A549 (cell line): ENCODE measurements around the gene NANOS2. TPM values are rescaled to one million over a fixed set of nuclear protein-coding genes. Genes with fewer than 3 reads are reported as not detected.
"Not testable (repeated sequence)": the region's sequence is repeated elsewhere in the genome, so short reads cannot be mapped to it uniquely, and the experiment has no call there.

Experiments used
- ATAC-seq, 2 experiments: fragments of 200-7000 bp in 1 of 2; fragments of >200 bp in 1 of 2; cut with Nextera tagmentation in 1 of 2; cut with Tn5 transposase in 1 of 2; 3 replicates each; pipeline versions ENCODE4 v1.8.0 to v1.9.1; 2018 to 2020; ENCODE audit warnings: mild to moderate bottlenecking in 1 of 2, moderate library complexity in 1 of 2
- CTCF ChIA-PET: fragments of 300-600 bp; sonication (Branson Sonifier 250); formaldehyde crosslinking; extraction: SDS; loops from one replicate; lab custom pipeline; 2021; ENCODE audit warnings: antibody characterized with exemption, inconsistent platforms; lab: Yijun Ruan, JAX
- POLR2A ChIA-PET: fragments of 350-600 bp; formaldehyde crosslinking; extraction: SDS; loops from one replicate; lab custom pipeline; 2021; ENCODE audit warnings: antibody characterized with exemption, inconsistent platforms; lab: Yijun Ruan, JAX
- DNase-seq, 2 experiments: peaks; one replicate each; pipeline versions ENCODE4 v3.0.0 to v3.0.0-alpha.2; 2011 to 2016; ENCODE audit warnings: low read depth in 1 of 2, low spot score in 1 of 2
- FAIRE-seq: peaks from 2 replicates; lab custom pipeline; 2011; peaks lifted over from hg19 to GRCh38; lab: Jason Lieb, UNC
- H3K27ac ChIP-seq, 2 experiments: fragments of >200 bp; sonication (Bioruptor Twin); formaldehyde crosslinking; 3 replicates each; pipeline ENCODE4 v1.5.1; 2016 to 2017
- H3K4me1 ChIP-seq: fragments of >200 bp; sonication (Bioruptor Twin); formaldehyde crosslinking; 3 replicates; pipeline ENCODE4 v1.6.1; 2016
- H3K4me2 ChIP-seq: fragments of >200 bp; sonication (Bioruptor Twin); formaldehyde crosslinking; 3 replicates; pipeline ENCODE4 v1.6.1; 2016
- H3K4me3 ChIP-seq: fragments of >200 bp; sonication (Bioruptor Twin); formaldehyde crosslinking; 3 replicates; pipeline ENCODE4 v1.5.1; 2016
- H3K9me3 ChIP-seq: fragments of >200 bp; sonication (Bioruptor Twin); formaldehyde crosslinking; 3 replicates; pipeline ENCODE4 v1.6.1; 2016
- CEBPB ChIP-seq, 2 experiments: fragments of >200 bp in 1 of 2; sonication (Bioruptor Twin) in 1 of 2; formaldehyde crosslinking in 1 of 2; IDR thresholded peaks; 2 replicates each; pipeline ENCODE4 v1.6.1; 2012 to 2016
- EP300 ChIP-seq, 2 experiments: fragments of >200 bp; sonication (Bioruptor Twin); formaldehyde crosslinking; IDR thresholded peaks; 2 replicates in 1 of 2; 3 replicates in 1 of 2; pipeline ENCODE4 v1.6.1; 2016 to 2017
- ESRRA ChIP-seq: fragments of 150-350 bp; IDR thresholded peaks from 2 replicates; pipeline ENCODE4 v1.6.1; 2014; ENCODE audit warnings: mild to moderate bottlenecking, low read length, borderline replicate concordance
- FOSB ChIP-seq: fragments of 250-450 bp; sonication (Bioruptor Pico); IDR thresholded peaks from 2 replicates; pipeline ENCODE4 v1.5.0; 2020; ENCODE audit warnings: mild to moderate bottlenecking, moderate library complexity
- HDAC2 ChIP-seq: fragments of 200-600 bp; sonication (generic); IDR thresholded peaks from 2 replicates; pipeline ENCODE4 v1.6.1; 2016
- HOXA7 ChIP-seq: fragments of 250-450 bp; sonication (Bioruptor Pico); IDR thresholded peaks from 2 replicates; pipeline ENCODE4 v1.5.0; 2020; ENCODE audit warnings: mild to moderate bottlenecking, moderate library complexity
- HOXB13 ChIP-seq: fragments of 250-450 bp; sonication (Bioruptor Pico); IDR thresholded peaks from 2 replicates; pipeline ENCODE4 v1.5.0; 2020; ENCODE audit warnings: low read depth, mild to moderate bottlenecking, moderate library complexity
- HOXB5 ChIP-seq: fragments of 250-450 bp; sonication (Bioruptor Pico); IDR thresholded peaks from 2 replicates; pipeline ENCODE4 v1.5.0; 2020; ENCODE audit warnings: mild to moderate bottlenecking, moderate library complexity
- JUN ChIP-seq, 2 experiments: fragments of >200 bp; sonication (Bioruptor Twin); formaldehyde crosslinking; IDR thresholded peaks; 2 replicates in 1 of 2; 3 replicates in 1 of 2; pipeline ENCODE4 v1.6.1; 2016 to 2017
- KDM5A ChIP-seq: fragments of 200-600 bp; sonication (generic); IDR thresholded peaks from 2 replicates; pipeline ENCODE4 v1.6.1; 2016; ENCODE audit warnings: antibody characterized with exemption, mild to moderate bottlenecking
- MAFK ChIP-seq: fragments of 450-650 bp; IDR thresholded peaks from 2 replicates; pipeline ENCODE4 v1.6.1; 2014; ENCODE audit not compliant: partially characterized antibody
- MYC ChIP-seq: IDR thresholded peaks from 2 replicates; pipeline ENCODE4 v1.6.1; 2012; ENCODE audit warnings: mild to moderate bottlenecking, inconsistent platforms, low read length, improper control_type of control experiment, borderline replicate concordance
- POLR2A ChIP-seq: IDR thresholded peaks from 2 replicates; pipeline ENCODE4 v1.6.1; 2012; ENCODE audit warnings: mild to moderate bottlenecking, low read length
- RCOR1 ChIP-seq: fragments of 150-350 bp; IDR thresholded peaks from 2 replicates; pipeline ENCODE4 v1.6.1; 2014; ENCODE audit warnings: antibody characterized with exemption, low read length, low read depth
- TP53 ChIP-seq: fragments of 250-450 bp; sonication (Bioruptor Pico); IDR thresholded peaks from 2 replicates; pipeline ENCODE4 v1.5.0; 2021; ENCODE audit warnings: mild to moderate bottlenecking, moderate library complexity
- ZSCAN20 ChIP-seq: fragments of 250-450 bp; sonication (Bioruptor Pico); IDR thresholded peaks from 2 replicates; pipeline ENCODE4 v1.8.0; 2022; ENCODE audit warnings: mild to moderate bottlenecking, moderate library complexity
- WGBS: methylation state at CpG from one replicate; pipeline ENCODE4 v1.1.6; 2017; ENCODE audit errors: missing lambda C conversion rate; 5-methylcytosine and 5-hydroxymethylcytosine counted together
- polyA plus RNA-seq, 4 experiments: library from polyadenylated mRNA; depleted of rRNA in 3 of 4; stranded (reverse); fragments of >200 nt; fragmentation: RNase III in 1 of 4; extraction: RNeasy Plus Mini Kit Qiagen cat#74134 plus additional on column Dnase treatment in 1 of 4; gene quantifications; 2 replicates in 3 of 4; 3 replicates in 1 of 4; pipeline ENCODE4 v1.2.3, GENCODE V29; 2011 to 2017
- TF ChIP-seq, protein P1 (sequence below): fragments of 200-600 bp; sonication (generic); IDR thresholded peaks from 2 replicates; pipeline ENCODE4 v1.6.1; 2016; ENCODE audit warnings: antibody characterized with exemption, mild to moderate bottlenecking, moderate library complexity
- TF ChIP-seq, protein P2 (sequence below): fragments of 250-450 bp; sonication (Bioruptor Pico); IDR thresholded peaks from 2 replicates; pipeline ENCODE4 v1.5.0; 2020; ENCODE audit warnings: low read depth, mild to moderate bottlenecking, moderate library complexity
- TF ChIP-seq, protein P3 (sequence below): fragments of 450-650 bp; IDR thresholded peaks from 2 replicates; pipeline ENCODE4 v1.6.1; 2014; ENCODE audit warnings: antibody characterized with exemption
- TF ChIP-seq, protein P4 (sequence below): fragments of >200 bp; sonication (Bioruptor Twin); formaldehyde crosslinking; IDR thresholded peaks from 3 replicates; pipeline ENCODE4 v1.5.1; 2016

The NANOS2 gene
- polyA plus RNA-seq, 2 of the 4 experiments (the other 2 are of a cell fraction) = not detected

DNA sequence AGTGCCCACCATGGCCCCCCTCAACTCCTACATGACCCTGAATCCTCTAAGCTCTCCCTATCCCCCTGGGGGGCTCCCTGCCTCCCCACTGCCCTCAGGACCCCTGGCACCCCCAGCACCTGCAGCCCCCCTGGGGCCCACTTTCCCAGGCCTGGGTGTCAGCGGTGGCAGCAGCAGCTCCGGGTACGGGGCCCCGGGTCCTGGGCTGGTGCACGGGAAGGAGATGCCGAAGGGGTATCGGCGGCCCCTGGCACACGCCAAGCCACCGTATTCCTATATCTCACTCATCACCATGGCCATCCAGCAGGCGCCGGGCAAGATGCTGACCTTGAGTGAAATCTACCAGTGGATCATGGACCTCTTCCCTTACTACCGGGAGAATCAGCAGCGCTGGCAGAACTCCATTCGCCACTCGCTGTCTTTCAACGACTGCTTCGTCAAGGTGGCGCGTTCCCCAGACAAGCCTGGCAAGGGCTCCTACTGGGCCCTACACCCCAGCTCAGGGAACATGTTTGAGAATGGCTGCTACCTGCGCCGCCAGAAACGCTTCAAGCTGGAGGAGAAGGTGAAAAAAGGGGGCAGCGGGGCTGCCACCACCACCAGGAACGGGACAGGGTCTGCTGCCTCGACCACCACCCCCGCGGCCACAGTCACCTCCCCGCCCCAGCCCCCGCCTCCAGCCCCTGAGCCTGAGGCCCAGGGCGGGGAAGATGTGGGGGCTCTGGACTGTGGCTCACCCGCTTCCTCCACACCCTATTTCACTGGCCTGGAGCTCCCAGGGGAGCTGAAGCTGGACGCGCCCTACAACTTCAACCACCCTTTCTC is 42.3 kb downstream of the NANOS2 start:
- H3K27ac ChIP-seq = no peak overlapping the region
- 92% methylated on average over 30 of the region's 34 CpGs for WGBS
- ChIA-PET CTCF (interaction anchor here (0.5 to 11.3 kb wide), 4 partner anchors 8 to 56 kb away, joined by 3 to 315 read pairs (median 11); partner anchors contain the start of genes FOXA3, IRF2BP1 and SYMPK), POLR2A (interaction anchor here (1.4 kb wide), 1 partner anchor 9 kb away, joined by 4 read pairs; the partner anchor contains the start of gene SYMPK)
- no peak overlapping the region for H3K4me2 ChIP-seq
- FAIRE-seq = no peak
- DNase-seq = no peak
- H3K4me1 ChIP-seq = no peaks in the 10 kb centered on the region
- no peak overlapping the region for H3K4me3 ChIP-seq
- no peaks in the 10 kb centered on the region for H3K9me3 ChIP-seq
- ATAC-seq = no peak
- TF ChIP-seq HOXA7 (CRISPR knock-in tag) = no peak
- TF ChIP-seq KDM5A = no peak
- TF ChIP-seq POLR2A = no peak
- no peak for TF ChIP-seq RCOR1
- TF ChIP-seq TP53 (CRISPR knock-in tag) = no peak
- TF ChIP-seq HOXB5 (CRISPR knock-in tag) = no peak
- no peak for TF ChIP-seq FOSB (CRISPR knock-in tag)
- TF ChIP-seq MYC = no peak
- TF ChIP-seq, protein P1, sequence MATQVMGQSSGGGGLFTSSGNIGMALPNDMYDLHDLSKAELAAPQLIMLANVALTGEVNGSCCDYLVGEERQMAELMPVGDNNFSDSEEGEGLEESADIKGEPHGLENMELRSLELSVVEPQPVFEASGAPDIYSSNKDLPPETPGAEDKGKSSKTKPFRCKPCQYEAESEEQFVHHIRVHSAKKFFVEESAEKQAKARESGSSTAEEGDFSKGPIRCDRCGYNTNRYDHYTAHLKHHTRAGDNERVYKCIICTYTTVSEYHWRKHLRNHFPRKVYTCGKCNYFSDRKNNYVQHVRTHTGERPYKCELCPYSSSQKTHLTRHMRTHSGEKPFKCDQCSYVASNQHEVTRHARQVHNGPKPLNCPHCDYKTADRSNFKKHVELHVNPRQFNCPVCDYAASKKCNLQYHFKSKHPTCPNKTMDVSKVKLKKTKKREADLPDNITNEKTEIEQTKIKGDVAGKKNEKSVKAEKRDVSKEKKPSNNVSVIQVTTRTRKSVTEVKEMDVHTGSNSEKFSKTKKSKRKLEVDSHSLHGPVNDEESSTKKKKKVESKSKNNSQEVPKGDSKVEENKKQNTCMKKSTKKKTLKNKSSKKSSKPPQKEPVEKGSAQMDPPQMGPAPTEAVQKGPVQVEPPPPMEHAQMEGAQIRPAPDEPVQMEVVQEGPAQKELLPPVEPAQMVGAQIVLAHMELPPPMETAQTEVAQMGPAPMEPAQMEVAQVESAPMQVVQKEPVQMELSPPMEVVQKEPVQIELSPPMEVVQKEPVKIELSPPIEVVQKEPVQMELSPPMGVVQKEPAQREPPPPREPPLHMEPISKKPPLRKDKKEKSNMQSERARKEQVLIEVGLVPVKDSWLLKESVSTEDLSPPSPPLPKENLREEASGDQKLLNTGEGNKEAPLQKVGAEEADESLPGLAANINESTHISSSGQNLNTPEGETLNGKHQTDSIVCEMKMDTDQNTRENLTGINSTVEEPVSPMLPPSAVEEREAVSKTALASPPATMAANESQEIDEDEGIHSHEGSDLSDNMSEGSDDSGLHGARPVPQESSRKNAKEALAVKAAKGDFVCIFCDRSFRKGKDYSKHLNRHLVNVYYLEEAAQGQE = no peak
- TF ChIP-seq ZSCAN20 (CRISPR knock-in tag) = no peak

DNA sequence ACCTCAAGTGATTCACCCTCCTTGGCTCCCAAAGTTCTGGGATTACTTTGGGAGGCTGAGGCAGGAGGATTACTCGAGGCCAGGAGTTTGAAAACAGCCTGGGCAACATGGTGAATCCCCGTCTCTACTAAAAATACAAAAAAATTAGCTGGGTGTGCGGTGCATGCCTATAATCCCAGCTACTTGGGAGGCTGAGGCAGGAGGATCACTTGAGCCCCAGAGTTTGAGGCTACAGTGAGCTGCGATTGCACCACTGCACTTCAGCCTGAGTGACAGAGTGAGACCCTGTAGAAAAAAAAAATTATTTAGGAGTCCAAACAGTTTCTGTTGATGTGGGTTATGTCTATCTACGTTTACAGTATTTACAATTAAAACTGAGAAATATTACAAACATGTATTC is 43.8 kb downstream of the NANOS2 start:
- Histone ChIP-seq H3K9me3 (no peaks in the 10 kb centered on the region), H3K27ac (no peak overlapping the region), H3K4me2 (no peak overlapping the region), H3K4me1 (peaks cover 4% of the 10 kb centered on the region; the same call in 1 of the 3 replicates), H3K4me3 (no peak overlapping the region)
- no peak for DNase-seq
- ChIA-PET POLR2A (interaction anchor here (1.0 to 1.4 kb wide), 2 partner anchors 8 to 11 kb away, joined by 3 to 4 read pairs; partner anchors contain the start of gene SYMPK), CTCF (interaction anchor here (1.5 to 11.3 kb wide), 3 partner anchors 14 to 54 kb away, joined by 4 to 315 read pairs (median 18); partner anchors contain the start of gene IRF2BP1)
- ATAC-seq = no peak
- no peak for FAIRE-seq
- WGBS = 69% methylated on average over 5 of the region's 5 CpGs
- TF ChIP-seq FOSB (CRISPR knock-in tag) (no peak), ZSCAN20 (CRISPR knock-in tag) (no peak), JUN (IDR thresholded peaks at IDR 0.05) (no peak), ESRRA (no peak), RCOR1 (no peak), HOXB13 (CRISPR knock-in tag) (no peak), CEBPB (IDR thresholded peaks at IDR 0.05) (no peak), MAFK (no peak), KDM5A (no peak), HDAC2 (no peak), EP300 (IDR thresholded peaks at IDR 0.05) (no peak), HOXB5 (CRISPR knock-in tag) (no peak)
- TF ChIP-seq, protein P2, sequence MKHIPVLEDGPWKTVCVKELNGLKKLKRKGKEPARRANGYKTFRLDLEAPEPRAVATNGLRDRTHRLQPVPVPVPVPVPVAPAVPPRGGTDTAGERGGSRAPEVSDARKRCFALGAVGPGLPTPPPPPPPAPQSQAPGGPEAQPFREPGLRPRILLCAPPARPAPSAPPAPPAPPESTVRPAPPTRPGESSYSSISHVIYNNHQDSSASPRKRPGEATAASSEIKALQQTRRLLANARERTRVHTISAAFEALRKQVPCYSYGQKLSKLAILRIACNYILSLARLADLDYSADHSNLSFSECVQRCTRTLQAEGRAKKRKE (CRISPR knock-in tag) = no peak
- TF ChIP-seq, protein P3, sequence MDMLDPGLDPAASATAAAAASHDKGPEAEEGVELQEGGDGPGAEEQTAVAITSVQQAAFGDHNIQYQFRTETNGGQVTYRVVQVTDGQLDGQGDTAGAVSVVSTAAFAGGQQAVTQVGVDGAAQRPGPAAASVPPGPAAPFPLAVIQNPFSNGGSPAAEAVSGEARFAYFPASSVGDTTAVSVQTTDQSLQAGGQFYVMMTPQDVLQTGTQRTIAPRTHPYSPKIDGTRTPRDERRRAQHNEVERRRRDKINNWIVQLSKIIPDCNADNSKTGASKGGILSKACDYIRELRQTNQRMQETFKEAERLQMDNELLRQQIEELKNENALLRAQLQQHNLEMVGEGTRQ = no peak
- TF ChIP-seq, protein P4, sequence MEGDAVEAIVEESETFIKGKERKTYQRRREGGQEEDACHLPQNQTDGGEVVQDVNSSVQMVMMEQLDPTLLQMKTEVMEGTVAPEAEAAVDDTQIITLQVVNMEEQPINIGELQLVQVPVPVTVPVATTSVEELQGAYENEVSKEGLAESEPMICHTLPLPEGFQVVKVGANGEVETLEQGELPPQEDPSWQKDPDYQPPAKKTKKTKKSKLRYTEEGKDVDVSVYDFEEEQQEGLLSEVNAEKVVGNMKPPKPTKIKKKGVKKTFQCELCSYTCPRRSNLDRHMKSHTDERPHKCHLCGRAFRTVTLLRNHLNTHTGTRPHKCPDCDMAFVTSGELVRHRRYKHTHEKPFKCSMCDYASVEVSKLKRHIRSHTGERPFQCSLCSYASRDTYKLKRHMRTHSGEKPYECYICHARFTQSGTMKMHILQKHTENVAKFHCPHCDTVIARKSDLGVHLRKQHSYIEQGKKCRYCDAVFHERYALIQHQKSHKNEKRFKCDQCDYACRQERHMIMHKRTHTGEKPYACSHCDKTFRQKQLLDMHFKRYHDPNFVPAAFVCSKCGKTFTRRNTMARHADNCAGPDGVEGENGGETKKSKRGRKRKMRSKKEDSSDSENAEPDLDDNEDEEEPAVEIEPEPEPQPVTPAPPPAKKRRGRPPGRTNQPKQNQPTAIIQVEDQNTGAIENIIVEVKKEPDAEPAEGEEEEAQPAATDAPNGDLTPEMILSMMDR = no peak

DNA sequence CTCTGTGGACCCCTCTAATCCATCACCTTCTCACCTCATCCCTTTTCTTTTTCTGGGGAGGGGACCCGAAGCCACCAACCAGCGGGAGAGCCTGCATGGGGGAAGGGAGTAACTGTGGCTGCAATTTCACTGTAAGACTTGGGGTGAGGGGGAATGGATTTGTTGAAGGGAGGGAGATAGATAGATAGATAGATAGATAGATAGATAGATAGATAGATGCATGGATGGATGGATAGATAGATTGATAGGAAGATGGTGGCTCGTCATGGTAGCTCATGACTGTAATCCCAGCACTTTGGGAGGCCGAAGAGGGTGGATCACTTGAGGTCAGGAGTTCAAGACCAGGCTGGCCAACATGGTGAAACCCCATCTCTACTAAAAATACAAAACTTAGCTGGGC is 47.3 kb downstream of the NANOS2 start:
- H3K4me2 ChIP-seq, H3K4me3 ChIP-seq, FAIRE-seq, ATAC-seq, DNase-seq, H3K27ac ChIP-seq, H3K9me3 ChIP-seq: not testable (repeated sequence)
- POLR2A ChIA-PET = interaction anchor here (1.1 kb wide), 1 partner anchor 50 kb away, joined by 3 read pairs; no protein-coding TSS in a partner anchor
- CTCF ChIA-PET = interaction anchor here (1.2 to 11.3 kb wide), 3 partner anchors 17 to 210 kb away, joined by 3 to 315 read pairs (median 51); partner anchors contain the start of gene IRF2BP1
- peaks cover 10% of the 10 kb centered on the region; the same call in 1 of the 3 replicates for H3K4me1 ChIP-seq
- WGBS = 81% methylated on average over 4 of the region's 4 CpGs
